ENCODE results near the gene MAGI2. TPM values are rescaled to one million over a fixed set of nuclear protein-coding genes. Genes with fewer than 3 reads are reported as not detected.

The MAGI2 gene
- total RNA-seq, 5 donors from 2014 or later (not counting 1 experiment from before 2014, with no cell fraction given) = 0.10 to 0.77 (median 0.22) TPM

DNA sequence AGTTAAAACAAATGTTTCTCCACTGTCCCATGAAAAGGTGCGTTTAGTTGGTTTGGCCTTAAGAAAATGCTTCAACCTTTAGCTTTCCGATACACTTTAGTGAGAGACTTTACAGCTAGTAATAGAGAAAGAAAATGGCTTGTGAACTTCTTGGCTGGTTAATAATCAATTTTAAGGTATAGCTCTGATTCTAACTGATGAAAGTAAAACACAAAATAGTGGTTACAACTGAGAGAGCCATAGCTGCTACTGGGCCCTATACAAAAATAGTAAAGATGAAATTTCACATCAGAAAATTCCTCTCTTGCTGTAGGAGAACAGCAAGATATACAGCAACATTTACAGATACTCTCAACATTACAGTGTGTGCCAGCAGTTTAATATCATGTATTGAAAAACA, 1283.5 kb downstream of the MAGI2 start:
- no peak for DNase-seq
- Mint-ChIP-seq H3K36me3 (no peaks in the 10 kb centered on the region), H3K4me3 (no peak overlapping the region), H3K27ac (no peak overlapping the region), H3K4me1 (no peaks in the 10 kb centered on the region), H3K27me3 (peaks cover 1 to 6% of the 10 kb centered on the region in 2 donors), H3K9me3 (no peaks in the 10 kb centered on the region)
- Histone ChIP-seq H3K27ac (ENCODE audit: low read length) (no peak overlapping the region), H3K27me3 (replicated peaks in 1 of 2; ENCODE audit: control insufficient read depth in 2 of 2, extremely low read depth in 1 of 2, insufficient read depth in 2 of 2, low read length in 1 of 2) (no peaks in the 10 kb centered on the region), H3K4me1 (ENCODE audit: control insufficient read depth in 1 of 2, extremely low read depth in 1 of 2, insufficient read depth in 2 of 2, low read length in 2 of 2) (no peaks in the 10 kb centered on the region), H3K4me3 (ENCODE audit: control insufficient read depth in 1 of 2, extremely low read depth in 1 of 2, low read length in 1 of 2) (no peak overlapping the region), H3K36me3 (ENCODE audit: control insufficient read depth in 2 of 2, extremely low read depth in 1 of 2, insufficient read depth in 1 of 2, low read length in 1 of 2) (no peaks in the 10 kb centered on the region), H3K9me3 (no peaks in the 10 kb centered on the region)
- ChIA-PET CTCF (no interaction called here), POLR2A (no interaction called here)
- no peak for ATAC-seq (replicated peaks in 1 of 4)
- no CpG with 5 or more reads among the region's 2 CpGs for WGBS (ENCODE audit: insufficient coverage)

DNA sequence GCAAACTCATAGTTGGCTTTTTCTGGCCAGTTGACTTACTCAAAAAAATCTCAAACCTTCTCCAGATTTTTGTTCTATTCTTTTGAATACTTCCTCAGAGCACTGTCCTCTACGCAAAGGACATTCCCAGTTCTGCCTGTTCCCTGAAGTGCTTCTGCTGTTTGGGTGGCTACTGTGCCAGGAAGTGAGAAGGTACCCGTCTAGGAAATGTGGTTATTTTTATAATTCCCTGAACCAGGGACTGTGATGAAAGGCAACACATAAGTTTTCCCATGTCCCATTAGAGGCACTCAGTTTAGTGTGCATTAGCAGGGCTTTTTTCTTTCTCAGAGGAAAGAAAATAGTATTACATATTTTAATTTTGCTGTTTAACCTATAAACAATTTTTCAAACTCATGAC, 1284.6 kb downstream of the MAGI2 start:
- Mint-ChIP-seq H3K27me3 (peaks cover 1 to 6% of the 10 kb centered on the region in 2 donors), H3K36me3 (no peaks in the 10 kb centered on the region), H3K4me1 (no peaks in the 10 kb centered on the region), H3K27ac (no peak overlapping the region), H3K4me3 (no peak overlapping the region), H3K9me3 (no peaks in the 10 kb centered on the region)
- no peaks in the 10 kb centered on the region for H3K4me1 ChIP-seq (ENCODE audit: control insufficient read depth in 1 of 2, extremely low read depth in 1 of 2, insufficient read depth in 2 of 2, low read length in 2 of 2)
- no peak for DNase-seq
- no peak for ATAC-seq (replicated peaks in 1 of 4)
- WGBS (ENCODE audit: insufficient coverage) = no CpG with 5 or more reads among the region's 2 CpGs
- POLR2A ChIA-PET = no interaction called here
- CTCF ChIA-PET = no interaction called here
- H3K27ac ChIP-seq (ENCODE audit: low read length) = no peak overlapping the region
- no peaks in the 10 kb centered on the region for H3K36me3 ChIP-seq (ENCODE audit: control insufficient read depth in 2 of 2, extremely low read depth in 1 of 2, insufficient read depth in 1 of 2, low read length in 1 of 2)
- no peak overlapping the region for H3K4me3 ChIP-seq (ENCODE audit: control insufficient read depth in 1 of 2, extremely low read depth in 1 of 2, low read length in 1 of 2)
- H3K9me3 ChIP-seq = no peaks in the 10 kb centered on the region
- H3K27me3 ChIP-seq (replicated peaks in 1 of 2; ENCODE audit: control insufficient read depth in 2 of 2, extremely low read depth in 1 of 2, insufficient read depth in 2 of 2, low read length in 1 of 2) = peaks cover 0 to 1% of the 10 kb centered on the region in 2 experiments

DNA sequence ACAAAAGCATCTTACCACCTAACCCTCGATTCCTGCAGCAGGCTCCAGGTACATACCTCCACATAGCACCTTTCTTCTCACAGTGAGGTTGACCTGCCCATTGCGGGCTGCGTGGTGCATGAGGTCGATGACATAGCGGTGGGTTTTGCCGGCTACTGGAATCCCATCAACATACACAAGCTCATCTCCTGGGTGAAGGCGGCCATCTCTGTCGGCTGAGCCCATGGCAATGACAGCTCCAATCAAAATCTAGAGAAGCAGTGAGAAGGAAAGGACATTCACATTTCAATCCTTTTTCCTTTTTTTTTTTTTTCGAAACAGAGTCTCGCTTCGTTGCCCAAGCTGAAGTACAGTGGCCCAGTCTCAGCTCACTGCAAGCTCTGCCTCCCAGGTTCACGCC, 1285.6 kb downstream of the MAGI2 start:
- H3K27me3 Mint-ChIP-seq = peaks cover 1 to 6% of the 10 kb centered on the region in 2 donors
- no peaks in the 10 kb centered on the region for H3K9me3 ChIP-seq
- H3K27me3 ChIP-seq (replicated peaks in 1 of 2; ENCODE audit: control insufficient read depth in 2 of 2, extremely low read depth in 1 of 2, insufficient read depth in 2 of 2, low read length in 1 of 2) = peaks cover 0 to 2% of the 10 kb centered on the region in 2 experiments
- 89% methylated on average over 6 of the region's 12 CpGs for WGBS (ENCODE audit: insufficient coverage)
- H3K4me1 Mint-ChIP-seq = no peaks in the 10 kb centered on the region
- no peaks in the 10 kb centered on the region for H3K36me3 ChIP-seq (ENCODE audit: control insufficient read depth in 2 of 2, extremely low read depth in 1 of 2, insufficient read depth in 1 of 2, low read length in 1 of 2)
- ChIA-PET POLR2A (no interaction called here), CTCF (no interaction called here)
- H3K4me3 Mint-ChIP-seq = no peak overlapping the region
- ATAC-seq (replicated peaks in 1 of 4) = no peak
- H3K4me3 ChIP-seq (ENCODE audit: control insufficient read depth in 1 of 2, extremely low read depth in 1 of 2, low read length in 1 of 2) = no peak overlapping the region
- H3K4me1 ChIP-seq (ENCODE audit: control insufficient read depth in 1 of 2, extremely low read depth in 1 of 2, insufficient read depth in 2 of 2, low read length in 2 of 2) = no peaks in the 10 kb centered on the region
- H3K36me3 Mint-ChIP-seq = no peaks in the 10 kb centered on the region
- no peak for DNase-seq
- no peak overlapping the region for H3K27ac ChIP-seq (ENCODE audit: low read length)
- no peaks in the 10 kb centered on the region for H3K9me3 Mint-ChIP-seq
- no peak overlapping the region for H3K27ac Mint-ChIP-seq

DNA sequence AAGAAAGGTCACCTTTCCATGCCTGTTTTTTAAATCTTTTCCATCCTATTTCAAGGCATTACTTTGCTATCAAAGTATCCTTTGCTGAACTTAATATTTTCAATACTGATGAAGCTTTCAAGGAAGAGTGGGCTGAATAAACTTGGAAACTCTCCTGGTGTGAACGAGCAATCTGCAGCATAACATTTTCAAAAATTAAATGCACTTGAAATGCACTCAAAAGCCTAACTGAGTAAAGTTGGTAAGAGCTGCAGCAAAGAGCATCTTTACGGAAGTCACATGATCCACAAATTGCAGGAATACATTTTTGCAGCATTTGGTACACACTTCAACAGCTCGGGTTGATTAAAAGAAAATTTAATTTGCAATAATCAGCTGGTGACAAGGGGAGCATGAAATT, 1287.6 kb downstream of the MAGI2 start:
- Histone ChIP-seq H3K4me3 (ENCODE audit: control insufficient read depth in 1 of 2, extremely low read depth in 1 of 2, low read length in 1 of 2) (no peak overlapping the region), H3K27me3 (replicated peaks in 1 of 2; ENCODE audit: control insufficient read depth in 2 of 2, extremely low read depth in 1 of 2, insufficient read depth in 2 of 2, low read length in 1 of 2) (peaks cover 0 to 2% of the 10 kb centered on the region in 2 experiments), H3K36me3 (ENCODE audit: control insufficient read depth in 2 of 2, extremely low read depth in 1 of 2, insufficient read depth in 1 of 2, low read length in 1 of 2) (no peaks in the 10 kb centered on the region), H3K27ac (ENCODE audit: low read length) (no peak overlapping the region), H3K9me3 (no peaks in the 10 kb centered on the region), H3K4me1 (ENCODE audit: control insufficient read depth in 1 of 2, extremely low read depth in 1 of 2, insufficient read depth in 2 of 2, low read length in 2 of 2) (no peaks in the 10 kb centered on the region)
- no peaks in the 10 kb centered on the region for H3K4me1 Mint-ChIP-seq
- no peaks in the 10 kb centered on the region for H3K36me3 Mint-ChIP-seq
- whole genome bisulfite sequencing (ENCODE audit: insufficient coverage) = 80% methylated on average over 1 of the region's 3 CpGs
- ChIA-PET POLR2A (no interaction called here), CTCF (no interaction called here)
- peaks cover 1 to 3% of the 10 kb centered on the region in 2 donors for H3K27me3 Mint-ChIP-seq
- no peaks in the 10 kb centered on the region for H3K9me3 Mint-ChIP-seq
- DNase-seq (no peak), ATAC-seq (replicated peaks in 1 of 4) (no peak)
- no peak overlapping the region for H3K27ac Mint-ChIP-seq
- H3K4me3 Mint-ChIP-seq = no peak overlapping the region

DNA sequence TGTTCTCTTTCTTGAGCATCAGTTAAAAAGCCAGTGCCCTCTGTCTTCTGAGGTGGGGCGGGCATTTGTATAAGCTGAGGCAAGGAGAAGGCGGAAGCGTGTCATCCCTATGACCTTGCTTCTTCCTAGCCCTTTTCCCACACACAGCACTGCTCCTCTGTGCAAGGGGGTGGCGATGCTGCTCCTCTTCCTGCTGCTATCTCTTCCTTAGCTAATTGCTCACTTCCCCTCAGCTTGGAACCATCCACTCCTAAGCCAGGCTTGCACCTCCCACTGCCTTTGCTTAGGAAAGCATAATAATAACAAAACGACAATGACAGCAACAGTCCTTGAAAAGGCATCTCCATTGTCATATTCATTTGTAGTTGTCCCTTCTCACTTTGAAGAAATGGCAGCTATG, 1288.0 kb downstream of the MAGI2 start:
- ATAC-seq (replicated peaks in 1 of 4) = no peak
- H3K4me3 Mint-ChIP-seq = no peak overlapping the region
- ChIA-PET POLR2A (no interaction called here), CTCF (no interaction called here)
- H3K27me3 Mint-ChIP-seq = peaks cover 1 to 3% of the 10 kb centered on the region in 2 donors
- Histone ChIP-seq H3K4me3 (ENCODE audit: control insufficient read depth in 1 of 2, extremely low read depth in 1 of 2, low read length in 1 of 2) (no peak overlapping the region), H3K4me1 (ENCODE audit: control insufficient read depth in 1 of 2, extremely low read depth in 1 of 2, insufficient read depth in 2 of 2, low read length in 2 of 2) (no peaks in the 10 kb centered on the region), H3K27ac (ENCODE audit: low read length) (no peak overlapping the region), H3K27me3 (replicated peaks in 1 of 2; ENCODE audit: control insufficient read depth in 2 of 2, extremely low read depth in 1 of 2, insufficient read depth in 2 of 2, low read length in 1 of 2) (peaks cover 0 to 2% of the 10 kb centered on the region in 2 experiments), H3K9me3 (no peaks in the 10 kb centered on the region), H3K36me3 (ENCODE audit: control insufficient read depth in 2 of 2, extremely low read depth in 1 of 2, insufficient read depth in 1 of 2, low read length in 1 of 2) (no peaks in the 10 kb centered on the region)
- no peak for DNase-seq
- no peaks in the 10 kb centered on the region for H3K36me3 Mint-ChIP-seq
- WGBS (ENCODE audit: insufficient coverage) = 68% methylated on average over 4 of the region's 5 CpGs
- H3K4me1 Mint-ChIP-seq = no peaks in the 10 kb centered on the region
- H3K27ac Mint-ChIP-seq = no peak overlapping the region
- H3K9me3 Mint-ChIP-seq = no peaks in the 10 kb centered on the region

DNA sequence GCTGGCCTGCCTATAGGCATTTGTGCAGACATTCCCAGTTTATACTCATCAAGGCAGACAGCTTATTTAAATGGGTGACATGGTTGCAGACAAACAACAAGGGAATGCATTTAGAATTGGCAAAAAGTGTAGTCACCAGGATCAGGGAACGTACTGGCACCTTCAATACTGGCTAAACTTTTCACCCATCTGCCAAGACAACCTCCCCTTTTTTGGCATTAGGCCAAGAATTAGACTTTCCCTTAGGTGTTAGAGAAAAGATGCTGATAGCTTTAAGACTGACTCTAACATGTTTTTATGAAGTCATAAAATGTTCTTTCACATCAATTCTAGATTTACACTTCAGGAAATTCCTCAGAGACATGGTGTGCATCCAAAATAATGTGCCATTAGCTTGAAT, 1289.0 kb downstream of the MAGI2 start:
- H3K36me3 ChIP-seq (ENCODE audit: control insufficient read depth in 2 of 2, extremely low read depth in 1 of 2, insufficient read depth in 1 of 2, low read length in 1 of 2) = no peaks in the 10 kb centered on the region
- CTCF ChIA-PET = no interaction called here
- ATAC-seq (replicated peaks in 1 of 4) (no peak), DNase-seq (no peak)
- Mint-ChIP-seq H3K9me3 (no peaks in the 10 kb centered on the region), H3K27ac (no peak overlapping the region), H3K4me1 (no peaks in the 10 kb centered on the region), H3K4me3 (no peak overlapping the region), H3K27me3 (peaks cover 3 to 8% of the 10 kb centered on the region in 2 donors), H3K36me3 (no peaks in the 10 kb centered on the region)
- H3K27me3 ChIP-seq (replicated peaks in 1 of 2; ENCODE audit: control insufficient read depth in 2 of 2, extremely low read depth in 1 of 2, insufficient read depth in 2 of 2, low read length in 1 of 2) = peaks cover 0 to 2% of the 10 kb centered on the region in 2 experiments
- no peaks in the 10 kb centered on the region for H3K4me1 ChIP-seq (ENCODE audit: control insufficient read depth in 1 of 2, extremely low read depth in 1 of 2, insufficient read depth in 2 of 2, low read length in 2 of 2)
- WGBS (ENCODE audit: insufficient coverage) = no CpG with 5 or more reads among the region's 1 CpG
- H3K4me3 ChIP-seq (ENCODE audit: control insufficient read depth in 1 of 2, extremely low read depth in 1 of 2, low read length in 1 of 2) = no peak overlapping the region
- H3K9me3 ChIP-seq = no peaks in the 10 kb centered on the region
- POLR2A ChIA-PET = no interaction called here
- H3K27ac ChIP-seq (ENCODE audit: low read length) = no peak overlapping the region

DNA sequence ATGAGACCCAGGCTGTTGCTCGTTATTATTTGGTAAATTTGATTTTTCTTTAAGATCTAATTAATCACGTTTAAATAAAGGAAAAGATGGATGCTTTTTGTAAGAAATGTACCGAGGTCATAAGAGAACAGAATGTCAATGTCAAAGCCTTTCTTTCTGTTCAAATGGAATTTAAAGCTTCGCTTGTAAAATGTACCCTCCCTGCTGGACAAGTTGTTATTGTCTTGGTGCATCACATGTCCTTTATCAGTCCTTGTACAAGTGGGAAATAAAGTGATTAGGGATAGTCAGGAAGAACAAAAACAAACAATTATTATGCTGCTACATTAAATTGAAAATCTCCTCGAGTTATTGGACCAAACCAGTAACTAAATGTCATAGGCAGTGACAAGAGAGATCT, 1291.7 kb downstream of the MAGI2 start:
- POLR2A ChIA-PET = no interaction called here
- H3K4me3 Mint-ChIP-seq = no peak overlapping the region
- CTCF ChIA-PET = no interaction called here
- no peaks in the 10 kb centered on the region for H3K4me1 ChIP-seq (ENCODE audit: control insufficient read depth in 1 of 2, extremely low read depth in 1 of 2, insufficient read depth in 2 of 2, low read length in 2 of 2)
- peaks cover 0 to 2% of the 10 kb centered on the region in 2 experiments for H3K27me3 ChIP-seq (replicated peaks in 1 of 2; ENCODE audit: control insufficient read depth in 2 of 2, extremely low read depth in 1 of 2, insufficient read depth in 2 of 2, low read length in 1 of 2)
- DNase-seq (no peak), ATAC-seq (replicated peaks in 1 of 4) (no peak)
- no peaks in the 10 kb centered on the region for H3K9me3 Mint-ChIP-seq
- H3K27ac Mint-ChIP-seq = no peak overlapping the region
- H3K4me1 Mint-ChIP-seq = no peaks in the 10 kb centered on the region
- no peaks in the 10 kb centered on the region for H3K9me3 ChIP-seq
- H3K36me3 ChIP-seq (ENCODE audit: control insufficient read depth in 2 of 2, extremely low read depth in 1 of 2, insufficient read depth in 1 of 2, low read length in 1 of 2) = no peaks in the 10 kb centered on the region
- peaks cover 3 to 16% of the 10 kb centered on the region in 2 donors for H3K27me3 Mint-ChIP-seq
- H3K36me3 Mint-ChIP-seq = no peaks in the 10 kb centered on the region
- H3K4me3 ChIP-seq (ENCODE audit: control insufficient read depth in 1 of 2, extremely low read depth in 1 of 2, low read length in 1 of 2) = no peak overlapping the region
- WGBS (ENCODE audit: insufficient coverage) = 90% methylated on average over 2 of the region's 5 CpGs
- no peak overlapping the region for H3K27ac ChIP-seq (ENCODE audit: low read length)
